T-helper 2 cell (primary cell): ENCODE data around the gene SMG6.

Source experiments
- DNase-seq, 5 experiments: peaks; one replicate each; pipeline versions ENCODE4 v3.0.0 to v3.0.0-alpha.2; 2012 to 2022

The SMG6 gene

DNA sequence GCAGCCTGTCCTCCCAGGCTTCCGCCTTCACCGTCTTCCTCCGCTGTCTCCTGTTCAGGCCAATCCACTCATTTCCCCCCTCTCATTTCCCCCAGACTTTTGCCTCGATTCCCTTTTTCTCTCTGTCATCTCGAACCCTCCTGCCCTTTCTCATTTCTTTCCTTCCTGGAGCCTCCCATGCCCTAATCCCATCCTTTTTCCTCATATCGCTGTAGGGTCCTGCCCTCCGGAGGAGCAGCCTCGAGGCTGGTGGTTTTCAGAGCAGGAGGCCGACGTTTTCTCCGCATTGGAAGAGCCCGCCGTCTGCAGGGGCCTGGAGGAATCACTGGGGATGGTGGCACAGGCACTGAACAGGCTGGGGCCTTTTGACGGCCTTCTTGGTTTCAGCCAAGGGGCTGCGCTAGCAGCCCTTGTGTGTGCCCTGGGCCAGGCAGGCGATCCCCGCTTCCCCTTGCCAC lies 261.2 kb downstream of the SMG6 start:
- DNase-seq, result no peak

DNA sequence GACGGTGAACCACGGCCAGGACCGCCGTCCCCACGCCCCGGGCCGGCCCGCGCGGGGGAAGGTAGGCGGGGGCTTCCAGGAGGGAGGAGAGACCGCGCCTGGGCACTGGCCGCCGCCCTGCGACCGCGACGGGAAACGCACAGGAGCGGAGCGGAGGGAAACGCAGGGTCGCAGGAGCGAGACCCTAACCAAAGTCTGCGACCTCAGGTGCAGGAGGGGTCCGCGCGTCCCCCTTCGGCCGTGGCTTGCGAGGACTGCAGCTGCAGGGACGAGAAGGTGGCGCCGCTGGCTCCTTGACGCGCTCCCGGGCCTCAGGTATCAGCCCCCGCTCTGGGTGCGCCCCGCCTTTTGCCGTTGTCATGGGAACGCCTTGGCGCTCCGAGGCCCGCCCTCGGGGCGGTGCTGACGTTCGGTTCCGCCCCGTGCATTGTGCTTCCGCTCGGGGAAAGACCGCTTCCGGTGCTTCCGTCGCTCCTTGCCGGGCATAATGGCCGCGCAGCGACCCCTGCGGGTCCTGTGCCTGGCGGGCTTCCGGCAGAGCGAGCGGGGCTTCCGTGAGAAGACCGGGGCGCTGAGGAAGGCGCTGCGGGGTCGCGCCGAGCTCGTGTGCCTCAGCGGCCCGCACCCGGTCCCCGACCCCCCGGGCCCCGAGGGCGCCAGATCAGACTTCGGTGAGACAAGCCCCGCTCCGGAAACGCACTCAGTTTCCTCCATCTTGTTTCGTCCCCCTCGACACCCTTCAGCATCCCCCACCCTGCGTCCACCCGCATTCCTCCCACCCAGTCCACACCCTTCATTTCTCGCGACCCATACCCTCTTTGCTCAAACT lies 261.8 kb downstream of the SMG6 start, which contains the start of gene OVCA2:
Gene OVCA2 (plus strand): TSS at position 462 of the 829 bp plus-strand sequence. CDS start 26 bp downstream, at position 488.
- DNase-seq, result peak; percentile 94 to 97 (median 95)

- DNase-seq, result no peak
These were observed 262.5 kb downstream of the SMG6 start for GRCh38 chr17:2040942-2041560.

GRCh38 chr17:2040219-2040827 lies 263.3 kb downstream of the SMG6 start:
- no peak for DNase-seq

DNA sequence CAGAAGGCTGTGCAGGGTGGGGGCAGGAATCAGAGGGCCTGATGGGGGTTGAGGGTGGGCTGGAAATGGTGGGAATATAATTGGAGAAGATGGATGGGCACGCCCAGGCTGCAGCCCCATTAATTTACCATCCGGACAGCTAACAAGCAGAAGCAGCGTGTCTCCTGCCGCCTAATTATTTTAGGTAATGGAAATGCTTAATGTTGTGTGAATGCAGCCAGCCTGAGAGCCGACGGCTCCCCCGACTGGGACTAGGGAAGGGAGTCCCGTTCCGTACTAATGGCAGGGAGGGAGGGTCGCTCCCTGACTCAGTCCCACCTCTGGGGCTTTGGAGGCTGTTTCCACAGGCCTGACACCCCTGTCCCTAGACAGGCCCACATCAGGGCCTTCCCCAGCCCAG lies 266.4 kb downstream of the SMG6 start:
- no peak for DNase-seq

- no peak for DNase-seq
These were observed 267.8 kb downstream of the SMG6 start for GRCh38 chr17:2035541-2036488.

GRCh38 chr17:2034806-2035540 lies 268.6 kb downstream of the SMG6 start:
- no peak for DNase-seq

DNA sequence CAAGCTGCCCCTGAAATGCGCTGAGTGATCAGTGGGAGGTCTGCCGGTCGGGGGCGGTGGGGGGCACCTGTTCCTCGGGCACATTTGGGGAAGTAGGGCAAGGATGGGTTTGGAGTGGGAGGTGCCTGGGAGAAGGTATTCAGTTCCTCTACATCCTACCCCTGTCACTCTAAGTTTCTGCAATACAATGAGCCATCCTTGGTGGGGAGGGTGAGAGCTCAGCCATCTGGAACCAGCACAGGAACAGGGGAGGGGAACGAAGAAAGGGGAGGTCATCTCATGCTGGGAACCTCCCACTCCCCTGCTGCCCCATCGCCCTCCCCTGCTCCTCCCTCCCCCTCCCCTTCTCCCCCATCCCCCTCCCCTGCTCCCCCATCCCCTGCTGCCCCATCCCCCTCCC lies 269.4 kb downstream of the SMG6 start:
- no peak for DNase-seq

- DNase-seq, result no peak
These were observed 270.4 kb downstream of the SMG6 start for GRCh38 chr17:2033153-2033552.

GRCh38 chr17:2030779-2031163 lies 272.8 kb downstream of the SMG6 start:
- DNase-seq, result peak in 2 of 5 experiments; percentile 42 to 46

- DNase-seq, result peak; percentile 69 to 88 (median 78)
These were observed 273.4 kb downstream of the SMG6 start, which contains the start of gene DPH1 for GRCh38 chr17:2029911-2030778. Gene DPH1 (plus strand): TSS chr17:2030153. CDS start chr17:2030170, 17 bp downstream.

GRCh38 chr17:2028737-2029136 lies 274.8 kb downstream of the SMG6 start:
- no peak for DNase-seq

DNA sequence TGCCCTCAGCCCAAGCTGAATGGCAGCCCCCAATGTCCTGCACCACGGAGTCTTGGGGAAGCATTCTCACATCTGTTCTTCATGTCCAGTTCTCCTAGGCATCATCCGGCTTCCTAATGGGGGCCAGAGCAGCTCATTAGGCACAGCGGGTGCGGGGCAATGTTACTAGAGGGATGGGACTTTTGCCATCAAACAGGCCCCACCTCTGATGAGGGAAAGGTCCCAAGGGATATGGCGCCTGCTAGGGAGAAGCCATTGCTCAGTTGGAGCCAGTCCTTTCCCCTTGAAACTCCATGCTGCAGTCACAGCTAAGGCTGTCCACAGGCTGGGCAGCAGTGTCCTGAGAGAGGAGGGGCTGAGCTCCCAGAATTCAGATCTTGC lies 275.4 kb downstream of the SMG6 start:
- DNase-seq, result no peak

DNA sequence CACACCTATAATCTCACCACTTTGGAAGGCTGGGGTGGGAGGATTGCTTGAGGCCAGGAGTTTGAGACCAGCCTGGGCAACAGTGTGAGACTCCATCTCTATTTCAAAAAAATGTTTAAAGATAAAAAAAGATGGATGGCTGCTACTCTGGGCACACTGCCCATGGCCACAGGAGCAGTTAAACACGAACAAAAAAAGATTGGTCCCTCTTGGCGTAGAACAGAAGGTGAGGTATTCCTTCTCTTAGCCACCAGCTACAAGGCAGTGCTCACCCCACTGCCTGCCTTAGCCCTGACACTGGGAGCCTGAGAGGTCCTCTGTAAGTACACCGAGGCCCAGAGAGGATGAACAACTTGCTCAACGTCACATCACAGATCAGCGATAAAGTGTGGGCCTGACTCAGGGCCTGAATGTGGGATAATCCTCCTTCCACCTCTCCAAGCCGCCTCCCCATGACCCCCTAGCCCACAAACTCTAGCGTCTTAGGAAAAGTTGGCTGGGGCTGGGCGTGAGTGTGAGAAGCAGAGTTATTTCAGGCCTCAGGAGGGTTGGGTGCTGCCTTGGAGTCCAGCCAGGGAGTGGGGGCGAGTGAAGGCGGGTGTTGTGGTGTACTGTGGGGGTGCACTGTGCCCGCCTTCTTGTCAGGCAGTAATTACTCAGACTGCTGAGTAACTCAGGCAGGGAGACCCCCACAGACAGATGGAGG lies 275.9 kb downstream of the SMG6 start:
- no peak for DNase-seq

GRCh38 chr17:2025622-2026309 lies 277.8 kb downstream of the SMG6 start:
- no peak for DNase-seq

- DNase-seq, result peak; percentile 49 to 77 (median 56)
These were observed 278.4 kb downstream of the SMG6 start, which contains the start of gene RTN4RL1 for GRCh38 chr17:2025220-2025621. Gene RTN4RL1 (minus strand): TSS chr17:2025334. CDS start chr17:2024865, 469 bp downstream.

- DNase-seq, result no peak
These were observed 278.9 kb downstream of the SMG6 start for GRCh38 chr17:2024572-2025219.
